GM13977 (cell line): ENCODE measurements around the gene EXTL1.
A peak's percentile ranks its signal among the peaks of the same experiment; 100 is the strongest.

Source experiments
- DNase-seq: peaks from one replicate; pipeline ENCODE4 v3.0.0; 2012; ENCODE audit warnings: low spot score
- in situ Hi-C: fragments of 300-500 bp; cut with MboI; formaldehyde crosslinking; loops from one replicate; pipeline ENCODE4 v1.12.0; 2022; ENCODE audit warnings: low sequenced_read_pairs, low pct_unique_long_range_greater_than_20kb, mixed read lengths, inconsistent platforms; ENCODE audit not compliant: unreplicated experiment
- TF ChIP-seq, protein P1 (sequence below): IDR thresholded peaks from 2 replicates; pipeline ENCODE4 v1.5.1; 2012; ENCODE audit warnings: mild to moderate bottlenecking, control low read depth; ENCODE audit not compliant: insufficient read depth; ENCODE audit errors: extremely low read depth, missing control alignments

The EXTL1 gene

DNA sequence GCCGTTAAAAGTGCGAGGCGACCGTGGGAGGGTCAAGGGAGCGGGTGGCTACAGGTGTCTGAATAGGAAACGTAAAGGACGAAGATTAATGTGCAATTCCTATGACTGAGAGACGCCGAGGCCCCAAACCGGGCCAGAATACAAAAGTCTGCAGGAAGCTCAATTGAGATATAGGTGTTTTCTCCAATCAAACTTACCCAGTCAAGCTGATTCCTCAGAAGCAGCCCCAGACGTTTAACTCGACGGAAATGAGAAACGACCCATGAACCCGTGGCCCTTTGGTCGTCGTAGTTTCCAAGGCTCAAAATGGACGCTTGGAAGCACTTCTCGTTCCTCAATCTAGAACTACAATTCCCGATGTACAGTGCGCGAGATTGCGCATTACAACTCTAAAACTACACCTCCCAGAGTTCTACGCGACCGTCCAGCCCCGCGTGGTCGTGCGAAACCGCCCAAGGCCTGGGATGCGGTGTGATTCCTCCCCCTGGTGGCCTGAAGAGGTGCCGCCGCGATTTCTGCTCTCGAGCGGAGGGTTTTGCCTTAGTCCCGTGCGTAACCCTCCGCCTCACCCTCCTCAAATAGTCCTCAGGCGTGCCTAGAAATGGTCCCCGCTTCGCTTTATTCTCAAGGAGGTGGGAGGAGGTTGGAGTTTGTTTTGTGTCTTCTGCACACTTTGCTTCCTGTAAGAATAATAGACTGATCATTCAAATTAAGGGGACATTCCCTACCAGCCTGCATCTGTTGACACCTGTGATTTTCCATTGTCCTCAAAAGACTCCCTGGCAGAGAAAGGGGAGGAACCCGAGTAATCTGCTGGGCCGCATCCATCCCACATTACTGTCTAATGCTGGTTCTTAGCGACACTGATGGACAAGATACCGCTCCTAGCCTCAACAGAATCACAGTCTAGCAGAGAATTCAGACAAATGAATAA is 23.5 kb upstream of the EXTL1 start, which contains the start of gene PAFAH2:
TSS of gene PAFAH2 (minus strand) at position 236 of the 934 bp plus-strand sequence. CDS start 7,247 bp downstream, outside the sequence.
- in situ Hi-C loops: loop anchor here (10.0 kb wide), 1 partner anchor 103 kb away; no protein-coding TSS in a partner anchor
- peak; percentile 92 for DNase-seq
- TF ChIP-seq, protein P1, sequence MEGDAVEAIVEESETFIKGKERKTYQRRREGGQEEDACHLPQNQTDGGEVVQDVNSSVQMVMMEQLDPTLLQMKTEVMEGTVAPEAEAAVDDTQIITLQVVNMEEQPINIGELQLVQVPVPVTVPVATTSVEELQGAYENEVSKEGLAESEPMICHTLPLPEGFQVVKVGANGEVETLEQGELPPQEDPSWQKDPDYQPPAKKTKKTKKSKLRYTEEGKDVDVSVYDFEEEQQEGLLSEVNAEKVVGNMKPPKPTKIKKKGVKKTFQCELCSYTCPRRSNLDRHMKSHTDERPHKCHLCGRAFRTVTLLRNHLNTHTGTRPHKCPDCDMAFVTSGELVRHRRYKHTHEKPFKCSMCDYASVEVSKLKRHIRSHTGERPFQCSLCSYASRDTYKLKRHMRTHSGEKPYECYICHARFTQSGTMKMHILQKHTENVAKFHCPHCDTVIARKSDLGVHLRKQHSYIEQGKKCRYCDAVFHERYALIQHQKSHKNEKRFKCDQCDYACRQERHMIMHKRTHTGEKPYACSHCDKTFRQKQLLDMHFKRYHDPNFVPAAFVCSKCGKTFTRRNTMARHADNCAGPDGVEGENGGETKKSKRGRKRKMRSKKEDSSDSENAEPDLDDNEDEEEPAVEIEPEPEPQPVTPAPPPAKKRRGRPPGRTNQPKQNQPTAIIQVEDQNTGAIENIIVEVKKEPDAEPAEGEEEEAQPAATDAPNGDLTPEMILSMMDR: peak; percentile 99

DNA sequence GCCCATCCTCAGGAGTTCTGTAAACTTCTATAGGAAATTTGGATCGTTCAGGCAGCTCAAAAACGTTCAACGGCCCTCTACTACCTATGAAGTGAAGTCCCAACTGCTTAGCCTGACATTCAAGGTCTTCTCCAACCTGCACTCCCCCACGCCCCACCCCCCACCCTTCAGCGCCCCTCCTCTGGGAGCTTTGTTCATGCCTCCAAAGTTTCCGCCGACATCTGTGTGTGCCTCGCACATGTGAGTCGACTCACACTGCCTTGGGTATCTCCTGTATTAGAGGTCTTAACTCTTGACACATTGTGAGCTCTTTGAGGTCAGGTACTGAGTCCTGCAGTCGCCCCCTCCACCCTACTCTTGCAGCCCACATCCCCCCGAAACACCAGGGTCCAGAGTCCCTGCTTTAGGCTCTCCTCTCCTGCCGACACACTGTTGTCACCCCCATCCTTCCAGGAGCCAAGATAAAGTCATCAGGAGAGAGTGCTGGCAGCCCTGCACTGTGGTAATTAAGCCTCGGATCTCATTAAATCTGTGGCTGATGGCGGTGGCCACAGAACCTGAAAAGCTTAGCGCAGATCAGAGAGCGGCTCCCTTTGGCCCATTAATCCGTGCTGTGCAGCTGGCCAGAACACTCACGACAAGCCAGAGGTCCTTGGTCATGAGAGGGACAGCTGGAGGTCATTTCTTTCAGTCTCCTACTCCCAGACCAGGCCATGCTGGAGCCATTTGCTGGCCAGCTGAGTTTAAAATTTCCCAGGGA is 22.4 kb upstream of the EXTL1 start:
- TF ChIP-seq, protein P1: no peak
- in situ Hi-C loops: loop anchor here (10.0 kb wide), 1 partner anchor 104 kb away; no protein-coding TSS in a partner anchor
- DNase-seq: no peak

DNA sequence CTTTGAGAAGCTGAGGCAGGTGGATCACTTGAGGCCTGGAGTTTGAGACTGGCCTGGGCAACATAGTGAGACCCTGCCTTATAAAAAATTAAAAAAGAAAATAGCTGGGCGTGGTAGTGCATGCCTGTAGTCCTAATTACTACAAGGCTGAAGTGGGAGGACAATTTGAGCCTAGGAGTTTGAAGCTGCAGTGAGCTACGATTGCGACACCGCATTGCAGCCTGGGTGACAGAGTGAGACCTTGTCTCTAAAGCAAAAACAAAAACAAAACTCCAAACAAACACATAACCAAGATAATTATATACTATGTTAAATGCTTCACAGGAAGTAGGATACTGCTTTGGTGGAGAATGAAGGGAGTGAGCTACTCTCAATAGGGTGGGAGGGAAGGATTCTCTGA is 18.3 kb upstream of the EXTL1 start:
- TF ChIP-seq, protein P1: no peak
- DNase-seq: no peak
- in situ Hi-C loops: loop anchor here (10.0 kb wide), 1 partner anchor 168 kb away; no protein-coding TSS in a partner anchor

DNA sequence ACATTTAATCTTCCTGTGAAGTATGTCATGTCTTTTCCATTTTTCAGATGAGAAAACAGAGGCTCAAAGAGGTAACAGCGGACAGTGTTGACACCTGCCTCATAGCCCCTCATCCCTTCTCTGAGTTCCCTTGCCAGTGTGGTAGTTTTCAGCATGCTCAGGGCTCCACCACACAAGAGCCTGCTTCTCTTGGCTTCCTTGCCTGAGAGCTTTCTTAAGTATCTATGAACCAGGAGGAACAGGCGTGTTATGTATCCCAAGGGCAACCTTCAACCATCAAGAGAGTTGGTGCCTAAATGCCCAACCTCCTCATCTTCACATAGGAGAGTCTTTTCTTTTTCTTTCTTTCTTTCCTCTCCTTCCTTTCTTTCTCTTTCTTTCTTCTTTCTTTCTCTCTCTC is 17.8 kb upstream of the EXTL1 start:
- in situ Hi-C loops: loop anchor here (10.0 kb wide), 1 partner anchor 169 kb away; no protein-coding TSS in a partner anchor
- TF ChIP-seq, protein P1: no peak
- DNase-seq: no peak

DNA sequence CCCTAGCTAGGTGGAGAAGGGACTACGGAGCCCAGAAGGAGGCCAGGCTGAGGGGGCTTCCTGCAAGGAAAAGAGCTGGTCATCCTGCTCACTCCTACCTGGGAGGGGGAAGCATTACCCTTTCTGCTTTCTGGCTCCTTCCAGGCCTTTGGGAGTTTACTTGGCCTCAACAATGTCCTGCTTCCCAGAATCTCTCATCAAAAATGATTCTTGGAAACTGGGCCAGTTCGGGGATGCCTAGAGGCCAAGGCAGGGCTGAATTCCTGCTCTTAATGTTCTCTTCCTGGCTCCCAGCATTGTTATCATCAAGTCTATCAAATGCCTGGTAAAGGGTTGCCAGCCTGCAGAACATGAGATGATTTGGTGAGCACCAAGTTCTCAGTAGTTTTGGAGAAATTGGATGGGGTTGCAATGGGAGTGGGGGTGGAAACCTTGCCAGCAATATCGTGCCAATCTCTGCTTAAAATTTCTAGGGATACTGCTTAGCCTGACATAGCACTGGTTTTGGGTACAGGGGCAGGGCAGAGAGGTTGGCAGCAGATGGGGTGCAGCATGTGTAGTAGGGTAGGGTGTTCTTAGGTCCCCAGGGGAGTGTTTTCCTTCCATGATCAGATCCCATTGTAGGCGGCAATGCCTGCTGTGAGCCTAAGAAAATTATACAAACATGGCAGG is 16.0 kb upstream of the EXTL1 start:
- TF ChIP-seq, protein P1: no peak
- DNase-seq: no peak
- in situ Hi-C loops: loop anchor here (10.0 kb wide), 1 partner anchor 171 kb away; no protein-coding TSS in a partner anchor

DNA sequence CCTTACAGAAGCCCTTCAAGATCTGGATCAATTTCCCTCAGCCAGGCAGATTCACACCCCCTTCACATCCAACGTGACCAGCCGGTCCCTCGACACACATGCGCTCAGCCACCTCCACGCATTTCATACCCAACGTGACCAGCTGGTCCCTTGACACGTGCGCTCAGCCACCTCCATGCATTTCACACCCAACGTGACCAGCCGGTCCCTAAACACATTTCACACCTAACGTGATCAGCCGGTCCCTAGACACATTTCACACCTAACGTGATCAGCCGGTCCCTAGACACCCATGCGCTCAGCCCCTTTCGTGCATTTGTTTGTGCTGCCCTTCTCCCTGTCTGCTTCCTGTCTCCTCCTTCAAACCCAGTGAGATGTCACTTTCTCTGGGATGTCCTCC is 14.9 kb upstream of the EXTL1 start:
- in situ Hi-C loops: loop anchor here (10.0 kb wide), 1 partner anchor 172 kb away; no protein-coding TSS in a partner anchor
- no peak for DNase-seq
- TF ChIP-seq, protein P1: no peak
